ENCODE results near the gene PACRG.
"Not testable (repeated sequence)": the region's sequence is repeated elsewhere in the genome, so short reads cannot be mapped to it uniquely, and the experiment has no call there.

PACRG gene

DNA sequence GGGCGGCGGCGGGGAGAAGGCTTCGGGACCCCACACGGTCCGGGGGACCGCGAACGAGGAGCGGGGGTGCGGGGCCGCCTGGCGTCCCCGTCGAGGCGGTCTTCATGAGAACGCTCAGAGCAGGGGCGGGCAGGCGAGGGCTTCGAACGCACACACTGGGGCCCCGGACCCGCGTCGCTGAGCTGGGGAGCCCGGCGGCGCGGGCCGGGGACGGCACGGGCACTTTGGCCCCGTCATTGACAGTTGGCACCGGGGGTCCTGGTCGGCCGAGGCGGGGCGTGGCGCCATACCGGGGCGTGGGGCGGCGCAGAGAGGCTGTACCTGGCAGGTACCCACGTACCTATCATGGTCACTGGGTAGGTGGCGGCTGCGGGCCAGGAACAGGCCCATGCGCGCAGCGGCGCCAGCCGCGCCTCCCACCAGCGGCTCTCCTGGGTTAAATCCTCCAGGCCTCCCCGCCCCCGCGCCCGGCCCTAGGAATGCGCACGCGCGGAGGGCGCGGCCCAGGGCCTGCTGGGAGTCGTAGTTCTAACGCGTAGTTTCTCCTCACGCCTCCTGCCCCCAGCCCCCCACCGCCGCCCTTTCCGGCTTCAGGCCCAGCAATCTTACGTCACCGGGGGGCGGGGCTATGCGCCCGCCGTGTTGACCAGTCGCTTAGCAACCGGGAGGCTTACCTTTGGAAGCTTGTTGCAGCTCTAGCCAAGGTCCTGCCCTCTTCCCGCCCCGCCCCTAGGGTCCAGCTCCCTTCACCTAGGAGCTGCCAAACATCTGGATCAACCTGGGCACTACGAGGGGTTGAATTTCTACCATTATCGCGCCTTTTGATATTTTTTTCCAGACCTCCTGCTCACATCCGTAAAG is at the start of gene PACRG, which contains the start of gene PRKN:
TSS of gene PACRG (plus strand) at position 653 of the 861 bp plus-strand sequence.
TSS of gene PRKN (minus strand) at position 445 of the 861 bp plus-strand sequence.
- peak; percentile 99 for DNase-seq

DNA sequence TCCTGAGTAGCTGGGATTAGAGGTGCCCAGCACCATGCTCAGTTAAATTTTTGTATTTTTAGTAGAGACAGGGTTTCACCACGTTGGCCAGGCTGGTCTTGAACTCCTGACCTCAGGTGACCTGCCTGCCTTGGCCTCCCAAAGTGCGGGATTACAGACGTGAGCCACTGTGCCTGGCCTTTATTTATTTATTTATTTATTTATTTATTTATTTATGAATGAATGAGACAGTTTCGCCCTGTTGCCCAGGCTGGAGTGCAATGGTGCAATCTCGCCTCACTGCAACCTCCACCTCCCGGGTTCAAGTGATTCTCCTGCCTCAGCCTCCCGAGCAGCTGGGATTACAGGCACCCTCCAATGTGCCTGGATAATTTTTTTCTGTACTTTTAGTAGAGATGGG is 48.9 kb upstream of the PACRG start:
- not testable (repeated sequence) for DNase-seq

DNA sequence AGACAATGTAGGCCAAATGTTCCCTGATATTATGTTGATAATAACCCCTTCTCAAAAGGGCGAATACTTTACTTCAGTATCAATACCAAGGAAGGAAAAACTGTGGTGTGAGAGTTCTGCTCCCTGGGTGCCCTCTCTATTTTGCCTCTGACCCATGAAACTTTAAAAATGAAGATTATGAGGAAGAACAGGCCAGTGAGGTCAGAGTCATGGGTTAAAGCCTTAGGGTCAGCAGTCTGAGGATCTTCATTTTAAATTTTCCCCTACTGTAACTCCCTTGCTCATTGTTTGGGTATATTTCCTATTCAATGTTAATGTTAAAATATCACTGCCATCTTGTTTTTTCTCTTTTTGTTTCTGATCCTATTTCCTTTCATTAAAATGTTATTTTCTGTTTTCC is 48.1 kb upstream of the PACRG start:
- no peak for DNase-seq

DNA sequence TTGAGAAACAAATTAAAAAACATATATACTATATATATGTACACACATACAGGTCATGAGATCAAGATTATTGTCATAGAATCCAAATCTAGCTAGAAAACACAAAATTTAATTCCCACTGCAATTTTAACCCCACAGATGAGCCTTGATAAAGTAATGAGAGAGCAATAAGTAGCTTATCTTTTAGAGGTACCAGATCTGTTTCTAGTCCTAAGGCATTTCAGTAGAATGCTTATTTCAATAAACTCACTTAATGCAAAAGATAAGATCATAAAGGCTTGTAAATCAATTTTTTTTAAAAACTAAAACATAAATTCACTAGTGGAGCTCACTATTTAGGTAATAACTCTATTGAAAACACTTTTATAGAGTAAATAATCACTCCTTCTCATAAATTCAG is 47.4 kb upstream of the PACRG start:
- DNase-seq, result no peak

DNA sequence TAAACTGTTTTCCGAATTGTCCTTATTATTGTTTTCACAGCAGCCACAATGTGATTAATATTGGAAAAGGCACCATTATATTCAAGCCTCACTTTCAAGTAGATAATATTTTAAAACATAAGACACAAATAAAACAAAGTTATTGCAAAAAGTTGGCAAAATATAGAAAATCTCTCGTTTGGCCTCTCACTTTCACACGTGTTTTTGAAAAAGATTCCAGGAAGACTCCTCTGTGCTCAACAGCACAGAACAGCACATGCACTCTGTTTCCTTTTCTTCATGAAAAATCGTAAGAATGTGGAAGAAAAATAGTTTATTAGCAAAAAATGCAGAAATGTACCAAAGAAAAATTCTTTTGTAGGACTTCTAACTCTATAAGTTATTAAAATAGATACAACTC is 46.9 kb upstream of the PACRG start:
- DNase-seq, result no peak

DNA sequence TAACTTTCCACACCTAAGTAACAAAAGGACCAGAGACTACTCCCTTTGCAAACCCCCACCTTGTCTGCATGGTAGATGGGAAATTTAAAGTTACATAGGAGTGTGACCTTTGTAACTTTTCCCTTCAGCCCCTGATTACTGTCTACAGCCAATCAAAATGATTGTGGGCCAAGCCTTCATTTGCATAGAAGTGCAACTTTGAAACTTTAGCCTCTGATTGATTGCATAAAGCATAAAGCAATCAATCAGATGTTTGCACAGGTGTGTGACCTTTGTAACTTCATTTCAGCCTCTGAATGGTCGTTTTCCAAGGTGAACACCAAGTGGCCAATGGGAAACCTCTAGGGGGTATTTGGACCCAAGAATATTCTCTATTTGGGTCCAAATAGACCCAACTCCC is 46.3 kb upstream of the PACRG start:
- DNase-seq, result no peak

DNA sequence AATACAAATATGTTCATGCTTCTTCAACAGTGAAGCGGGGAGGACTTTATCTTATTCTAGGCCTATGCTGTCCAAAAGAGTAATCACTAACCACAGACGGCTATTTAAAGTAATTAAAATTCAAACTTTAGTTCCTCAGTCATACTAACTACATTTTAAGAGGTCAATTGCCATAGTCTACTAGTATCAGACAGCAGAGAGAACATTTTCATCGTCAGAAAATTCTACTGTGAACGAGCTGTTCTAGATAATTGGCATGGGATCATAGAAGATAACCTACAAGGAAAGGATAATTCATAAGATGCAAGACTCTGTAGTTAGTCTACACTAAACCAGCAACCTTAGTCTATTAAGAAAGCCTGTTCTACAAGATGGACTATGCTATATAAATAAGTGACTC is 44.6 kb upstream of the PACRG start:
- DNase-seq, result no peak

DNA sequence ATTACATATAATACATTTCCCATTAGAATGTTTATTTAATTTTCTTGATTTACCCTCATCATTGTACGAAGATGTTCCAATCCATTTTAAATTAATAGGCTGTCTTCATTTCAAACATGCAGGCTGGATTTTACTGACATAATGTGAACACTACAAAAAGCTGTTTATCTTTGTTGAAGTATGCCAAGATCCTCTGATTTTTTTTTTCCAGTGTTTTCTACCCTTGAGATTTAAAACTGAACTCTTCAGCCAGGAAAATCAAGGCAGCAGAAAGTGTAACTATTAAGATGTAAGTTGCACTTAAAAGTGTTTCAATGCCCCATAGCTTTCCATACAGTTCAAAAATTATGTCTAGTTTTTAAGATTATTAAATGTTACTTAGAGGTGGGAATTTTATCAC is 43.7 kb upstream of the PACRG start:
- DNase-seq, result no peak

DNA sequence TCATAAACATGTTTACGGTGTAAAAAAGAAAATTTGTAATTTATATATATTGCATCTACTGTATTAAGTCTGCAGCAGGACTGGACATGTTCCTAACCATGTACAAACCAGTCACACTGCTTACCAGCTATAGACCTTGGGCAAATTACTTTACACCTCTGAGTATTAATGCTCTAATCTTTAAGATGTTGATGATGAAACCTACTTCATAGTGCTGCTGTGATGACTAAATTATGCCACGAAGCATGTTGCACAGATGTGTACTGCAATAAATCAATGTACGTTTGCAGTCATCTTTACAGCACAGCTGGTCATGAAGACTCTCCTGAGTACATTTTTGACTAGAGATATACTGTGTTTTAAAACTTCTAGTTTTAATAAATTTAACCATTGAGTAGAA is 42.8 kb upstream of the PACRG start:
- DNase-seq, result no peak

DNA sequence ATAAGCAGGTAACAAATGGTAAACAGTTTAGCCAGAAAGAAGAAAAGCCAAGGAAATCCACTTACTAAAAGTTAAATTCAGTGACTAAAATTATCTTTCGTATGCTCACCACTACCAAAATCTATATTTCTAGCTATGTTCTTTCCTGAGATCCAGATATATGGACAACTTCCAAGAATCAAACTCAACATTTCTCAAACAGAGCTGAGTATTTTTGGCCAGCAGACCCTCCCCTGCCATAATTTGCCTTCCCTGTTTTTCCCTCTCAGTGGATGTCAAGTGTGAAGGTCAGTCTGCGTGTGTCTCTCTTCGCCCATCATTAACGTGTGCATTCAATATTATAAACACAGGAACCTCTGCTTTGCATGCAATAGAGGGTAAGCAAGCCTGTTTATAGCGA is 42.2 kb upstream of the PACRG start:
- no peak for DNase-seq

DNA sequence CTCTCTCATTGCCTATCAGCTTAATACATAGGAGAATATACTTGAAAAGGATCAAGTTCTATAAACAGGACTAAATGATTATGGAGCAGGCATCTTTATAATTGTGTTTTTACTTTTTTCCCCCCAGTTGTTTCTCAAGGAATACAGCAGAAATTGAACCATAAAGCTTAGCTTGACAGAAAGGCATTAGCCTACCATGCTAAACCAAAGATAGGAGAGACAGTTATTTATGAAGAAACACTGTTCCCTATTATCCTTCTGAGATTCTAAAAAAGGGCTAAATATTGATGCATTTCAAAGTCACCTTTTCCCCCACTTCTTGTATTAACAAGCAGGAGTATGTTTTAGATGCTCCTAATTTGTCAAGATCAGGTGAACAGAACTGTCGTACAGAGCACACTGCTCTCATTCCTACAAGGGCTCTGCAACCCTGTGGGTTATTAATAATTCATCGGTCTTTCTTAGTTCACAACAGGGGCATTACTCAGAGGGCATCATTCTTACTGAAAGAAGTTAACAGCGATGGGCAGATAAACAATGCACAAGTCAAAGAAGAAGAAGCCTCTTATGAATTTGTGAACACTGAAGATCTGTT is 38.9 kb upstream of the PACRG start:
- no peak for DNase-seq

DNA sequence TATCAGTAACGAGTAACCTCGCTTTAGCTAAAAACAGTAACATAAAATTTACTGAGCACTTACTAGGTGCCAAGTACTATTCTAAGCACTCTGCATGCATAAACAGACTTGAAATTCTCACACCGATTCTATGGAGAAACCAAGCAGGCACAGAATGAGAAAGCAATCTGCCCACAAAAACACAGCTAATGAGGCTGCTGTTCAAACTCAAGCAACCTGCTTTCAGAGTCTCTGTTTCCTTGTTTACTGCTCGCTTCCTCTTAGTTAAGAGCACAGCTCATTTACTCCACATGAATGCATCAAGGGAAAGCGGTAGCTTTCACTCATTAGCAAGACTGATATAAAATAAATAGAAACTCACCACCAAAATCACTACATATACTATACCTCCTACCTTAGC is 37.6 kb upstream of the PACRG start:
- no peak for DNase-seq

DNA sequence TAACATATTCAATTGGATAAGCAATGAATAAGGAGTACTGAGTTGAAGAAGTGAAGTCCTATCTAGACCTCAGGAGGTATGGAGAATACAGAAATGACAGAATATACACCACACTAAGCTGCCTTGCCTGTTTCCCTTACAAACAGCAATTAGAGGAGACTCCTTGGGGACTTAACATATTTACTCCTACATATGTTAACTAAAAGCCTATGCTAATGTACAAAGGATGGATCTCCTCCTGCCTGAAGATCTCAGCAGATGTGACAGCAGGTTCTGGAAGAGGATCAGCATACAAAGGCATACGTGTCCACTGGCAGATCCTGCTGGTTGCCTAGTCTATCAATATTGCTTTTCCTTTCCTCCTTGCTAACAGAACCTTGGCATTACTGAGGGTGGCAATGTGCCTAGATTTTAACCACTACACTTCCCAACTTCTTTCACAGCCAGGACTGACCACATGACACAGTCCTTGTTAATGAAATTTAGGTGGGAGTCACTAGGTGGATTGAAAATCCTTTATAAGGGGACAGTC is 29.8 kb upstream of the PACRG start:
- no peak for DNase-seq

DNA sequence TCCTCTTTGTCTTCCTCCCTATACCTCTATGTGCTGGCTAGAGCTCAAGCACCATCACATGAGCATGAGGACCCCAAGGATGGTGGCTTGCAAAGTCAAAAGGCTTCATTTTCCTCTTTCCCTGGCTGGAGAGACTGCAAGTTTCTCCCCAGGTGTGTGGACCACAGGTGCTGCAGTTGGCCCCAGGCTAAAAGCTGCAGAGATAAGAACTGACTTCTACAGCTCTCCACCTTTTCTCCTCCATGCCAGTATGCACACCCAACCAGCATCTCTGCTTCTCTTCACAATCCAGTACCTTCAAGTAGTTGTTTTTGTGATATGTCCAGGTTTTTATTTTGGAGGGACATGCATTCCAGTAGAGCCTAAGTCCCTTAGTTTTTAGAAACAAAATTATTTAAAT is 29.3 kb upstream of the PACRG start:
- no peak for DNase-seq

DNA sequence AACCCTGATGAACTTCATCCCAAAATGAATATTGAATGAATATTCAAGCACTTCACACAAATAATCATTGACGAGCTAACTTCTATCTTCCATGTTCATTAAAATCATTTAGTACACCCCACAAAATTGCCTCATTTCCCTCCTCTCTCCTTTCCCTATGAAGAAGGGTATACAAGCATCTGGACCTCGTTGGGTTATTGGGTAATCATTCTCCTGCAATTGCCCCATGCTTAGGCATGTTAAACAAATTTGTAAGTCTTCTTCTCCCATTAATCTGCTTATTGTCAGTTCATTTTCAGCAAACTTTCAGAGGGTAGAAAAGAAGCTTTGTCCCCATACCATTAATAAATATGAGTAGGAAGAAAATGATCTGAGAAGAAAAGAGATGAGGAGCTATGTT is 27.8 kb upstream of the PACRG start:
- DNase-seq, result no peak

DNA sequence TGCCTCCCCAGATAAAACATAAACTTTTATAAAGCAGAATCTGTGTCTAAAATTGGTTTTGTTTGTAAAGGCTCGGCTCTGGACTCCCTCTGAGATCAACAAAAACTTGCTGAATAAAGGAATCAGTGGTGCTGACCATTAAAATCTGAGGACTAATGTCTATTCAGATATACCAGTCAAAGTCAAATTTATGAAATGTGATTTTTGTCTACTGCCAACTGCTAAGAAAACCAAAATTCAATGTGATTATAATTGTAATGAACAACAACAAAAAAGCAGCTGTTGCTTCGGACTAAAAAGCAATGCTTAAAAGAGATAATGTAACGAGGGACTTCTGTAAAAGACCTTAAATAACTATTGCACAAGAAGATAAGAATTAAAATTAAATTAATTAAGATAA is 26.8 kb upstream of the PACRG start:
- DNase-seq, result no peak

DNA sequence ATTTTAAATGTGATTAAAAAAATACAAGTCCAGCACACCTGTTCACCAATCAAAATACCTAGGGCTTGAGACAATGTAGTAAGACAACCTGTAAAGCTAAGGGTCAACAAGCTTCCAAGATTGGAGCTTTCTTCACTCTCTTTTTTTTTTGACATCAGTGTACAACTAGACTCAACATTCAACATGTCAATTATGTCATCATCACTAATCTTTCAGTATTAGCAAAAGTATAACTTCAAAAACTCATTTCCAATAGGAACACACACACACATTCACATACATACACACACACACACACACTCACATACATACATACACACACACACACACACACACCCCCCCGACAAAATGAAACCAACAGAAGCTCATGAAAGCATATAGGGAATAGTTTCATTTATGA is 26.2 kb upstream of the PACRG start:
- DNase-seq, result no peak

DNA sequence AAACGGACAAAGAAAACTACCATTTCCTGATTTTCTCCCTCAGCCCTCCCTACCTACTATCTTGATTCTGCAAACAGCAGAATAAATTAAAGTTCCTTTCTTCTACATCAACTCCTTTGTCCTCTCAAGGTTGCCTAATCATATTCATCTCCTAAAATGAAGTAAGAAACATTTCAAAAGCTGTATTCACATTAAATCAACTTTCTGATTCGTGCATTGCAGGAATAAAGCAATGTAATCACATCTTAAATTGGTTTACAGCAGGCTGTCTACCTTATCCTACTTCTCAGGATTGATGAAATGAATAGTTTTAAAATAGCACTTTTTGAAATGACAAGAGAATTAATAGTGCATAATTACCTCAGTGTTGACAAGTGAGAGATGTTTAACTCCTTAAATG is 25.3 kb upstream of the PACRG start:
- no peak for DNase-seq

DNA sequence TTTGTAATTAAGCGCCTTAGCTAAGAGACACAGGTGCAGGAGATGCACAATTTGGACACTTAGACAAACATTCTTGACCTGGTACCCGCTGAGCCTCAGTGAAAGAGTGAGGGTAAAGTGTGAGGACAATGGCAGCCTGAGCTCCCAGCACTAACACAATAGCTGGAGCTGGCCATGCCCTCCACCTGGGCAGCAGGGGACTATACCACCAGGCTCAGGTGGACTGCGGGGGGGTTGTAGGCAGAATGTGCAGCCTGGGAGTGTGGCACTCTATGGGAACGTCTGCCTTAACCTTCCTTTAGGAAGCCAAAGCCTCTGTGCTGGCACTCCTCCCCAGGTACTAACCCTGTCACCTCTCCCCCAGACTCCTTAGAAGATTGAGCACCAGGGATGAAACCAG is 23.8 kb upstream of the PACRG start:
- DNase-seq, result no peak

DNA sequence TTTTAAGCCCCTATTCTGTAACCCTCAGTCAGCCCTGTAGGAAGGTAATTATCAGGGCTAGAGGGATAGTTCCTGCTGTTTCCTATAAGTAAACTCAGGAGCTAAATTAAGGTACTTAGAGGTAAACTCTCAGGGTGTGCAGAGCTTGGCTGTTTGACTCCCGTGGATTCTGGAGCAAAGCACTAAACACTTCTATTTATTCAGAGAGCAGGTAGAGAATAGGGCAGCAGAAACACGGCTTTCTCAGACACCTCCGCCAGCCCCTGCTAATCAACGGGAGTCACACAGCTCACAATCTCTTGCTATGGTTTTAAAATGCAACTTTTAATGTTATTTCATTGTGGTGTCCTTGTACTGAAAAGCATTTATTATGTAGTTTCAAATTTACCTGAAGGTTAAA is 22.0 kb upstream of the PACRG start:
- DNase-seq, result no peak

DNA sequence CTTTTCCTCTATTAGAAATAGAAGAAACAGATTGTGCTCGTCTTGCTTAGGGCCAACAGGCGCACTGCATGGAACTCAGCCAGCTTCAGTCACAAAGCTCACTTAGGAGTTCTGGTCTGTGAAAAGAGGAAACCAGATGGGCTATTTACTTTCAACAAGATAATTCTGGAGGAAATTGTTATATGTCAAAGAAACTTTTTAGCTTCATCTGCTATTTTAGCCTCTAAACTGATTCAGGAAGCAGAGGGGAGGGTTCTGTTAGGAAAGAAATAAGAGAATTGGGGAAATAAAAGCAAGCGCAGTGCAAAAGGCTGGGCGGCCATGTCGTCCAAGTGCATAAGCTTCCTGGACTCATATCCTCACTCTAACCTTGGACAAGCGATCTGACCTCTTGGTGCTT is 21.5 kb upstream of the PACRG start:
- DNase-seq, result no peak

DNA sequence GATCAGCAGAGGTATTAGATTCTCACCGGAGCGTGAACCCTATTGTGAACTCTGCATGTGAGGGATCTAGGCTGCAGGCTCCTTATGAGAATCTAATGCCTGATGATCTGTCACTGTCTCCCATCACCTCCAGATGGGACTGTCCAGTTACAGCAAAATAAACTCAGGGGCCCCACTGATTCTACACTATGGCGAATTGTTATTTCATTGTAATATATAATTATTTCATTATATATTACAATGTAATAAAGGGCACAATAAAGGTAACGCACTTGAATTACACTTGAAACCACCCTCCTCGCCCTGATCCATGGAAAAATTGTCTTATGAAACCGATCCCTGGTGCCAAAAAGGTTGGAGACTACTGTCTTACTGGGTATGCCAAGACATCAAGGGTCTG is 18.8 kb upstream of the PACRG start:
- DNase-seq, result no peak

DNA sequence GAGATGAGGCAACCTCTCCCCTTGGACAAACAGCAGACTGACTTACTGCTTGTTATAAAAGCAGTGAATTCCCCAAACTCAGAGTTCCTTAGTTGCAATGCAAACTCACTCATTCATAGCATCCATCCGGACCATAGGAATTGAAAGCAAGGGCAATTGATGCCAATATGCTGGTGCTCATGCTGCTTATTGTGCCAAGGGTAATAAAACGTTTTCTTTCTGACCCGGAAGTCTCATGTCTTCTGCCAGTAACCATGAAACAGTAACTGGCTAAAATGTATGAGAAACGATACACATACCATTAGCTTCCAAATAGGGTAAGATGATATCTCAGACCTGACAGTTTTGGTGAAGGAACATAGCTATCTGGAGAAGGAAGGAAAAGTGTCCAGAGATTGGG is 18.3 kb upstream of the PACRG start:
- no peak for DNase-seq

DNA sequence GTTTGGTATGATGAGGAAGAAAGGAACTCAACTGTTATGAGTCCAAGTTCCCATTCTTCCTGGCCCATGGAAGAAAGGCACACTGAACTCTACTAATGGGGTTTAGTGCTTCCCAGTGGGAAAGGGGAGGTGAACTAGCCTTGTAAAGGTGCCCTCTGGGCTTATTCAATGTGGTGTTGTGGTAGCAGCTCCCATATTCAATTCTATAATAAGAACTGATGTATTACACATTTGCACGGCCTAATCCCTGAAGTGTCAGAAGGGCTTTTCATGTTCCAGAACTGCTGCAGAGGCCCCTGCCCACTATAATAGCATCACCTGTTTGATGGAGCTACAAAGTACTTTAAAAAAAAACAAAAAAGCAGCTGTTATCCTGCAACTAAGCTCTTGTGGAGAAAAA is 17.4 kb upstream of the PACRG start:
- no peak for DNase-seq

DNA sequence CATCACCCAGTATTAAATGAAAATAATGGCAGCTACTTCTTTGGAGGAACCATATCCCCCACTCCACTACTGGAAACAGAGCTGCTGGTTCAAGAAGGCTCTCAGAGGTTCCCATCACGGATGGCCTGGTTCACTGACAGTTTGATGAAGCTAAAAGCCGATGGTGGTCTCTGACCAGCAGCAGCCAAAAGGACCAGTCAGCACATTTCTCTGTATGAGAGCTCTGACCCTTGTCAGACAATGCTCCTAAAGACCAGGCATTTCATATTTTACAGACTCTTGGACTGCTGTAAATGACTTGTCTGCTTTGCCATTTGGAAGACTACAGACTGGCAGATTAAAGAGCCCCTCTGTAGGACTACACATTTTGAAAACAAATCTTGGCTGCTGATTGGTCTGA is 16.8 kb upstream of the PACRG start:
- DNase-seq, result no peak
